HG03064 (cell line): ENCODE results near the gene NIPAL4.

Experiments
- ATAC-seq: cut with Tn5 transposase; IDR thresholded peaks from one replicate; pipeline ENCODE4 v1.9.1; 2021; ENCODE audit warnings: low read depth; ENCODE audit not compliant: unreplicated experiment

The NIPAL4 gene

DNA sequence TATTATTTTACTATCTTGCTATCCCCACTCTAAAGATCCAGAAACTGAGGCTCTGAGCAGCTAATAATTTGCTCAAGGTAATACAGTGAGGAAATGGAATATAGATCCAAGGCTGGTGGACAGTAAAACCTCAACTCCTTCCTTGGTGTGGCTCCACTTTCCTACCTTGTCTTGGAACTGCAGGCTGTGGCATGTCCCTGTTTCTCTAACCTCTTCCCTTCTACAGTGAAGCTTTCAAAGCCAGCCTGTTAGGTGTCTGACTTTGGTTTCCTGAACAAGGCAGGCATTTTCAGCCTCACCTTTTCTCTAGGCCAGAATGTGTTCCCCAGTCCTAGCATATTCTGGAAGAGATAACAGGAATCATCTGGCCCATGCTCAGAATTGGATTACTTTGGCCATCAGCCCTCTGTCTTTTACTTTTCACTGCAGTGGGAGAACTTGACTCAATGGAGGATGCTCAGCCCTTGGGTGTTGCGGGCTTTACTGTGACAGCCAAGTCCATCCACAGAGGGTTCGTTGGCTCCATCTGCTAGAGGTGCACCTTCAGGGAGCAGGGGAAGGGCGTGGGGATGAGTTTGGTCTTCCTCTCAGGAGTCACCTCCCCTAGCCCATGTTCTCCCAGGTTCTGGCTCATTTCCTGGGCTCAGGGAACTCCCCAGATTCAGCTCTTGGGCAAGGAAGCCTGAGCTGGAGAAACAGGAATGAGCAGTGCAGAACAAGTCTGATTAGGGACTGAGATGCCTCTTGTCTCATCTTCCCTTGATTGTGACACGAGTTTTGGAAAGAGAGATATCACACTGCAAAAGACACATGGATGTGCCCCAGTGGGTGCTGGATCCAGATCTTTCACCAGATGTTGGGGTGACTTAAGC lies 1.1 kb downstream of the NIPAL4 start:
- no peak for ATAC-seq

DNA sequence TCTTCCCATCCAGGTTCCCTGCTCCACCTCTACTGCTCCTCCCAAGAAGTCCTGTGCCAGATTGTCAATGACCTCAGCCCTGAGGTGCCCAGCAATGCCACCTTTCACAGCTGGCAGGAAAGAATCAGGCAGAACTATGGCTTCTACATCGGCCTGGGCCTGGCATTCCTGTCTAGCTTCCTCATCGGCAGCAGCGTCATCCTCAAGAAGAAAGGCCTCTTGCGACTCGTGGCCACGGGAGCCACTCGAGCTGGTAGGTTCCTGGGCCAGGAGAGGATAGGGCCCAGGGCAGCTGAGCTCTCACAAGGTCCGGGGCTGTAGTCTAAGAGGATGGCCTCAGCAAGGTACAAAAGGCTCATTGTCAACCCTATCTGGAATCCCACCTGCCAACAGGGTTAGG lies 3.1 kb downstream of the NIPAL4 start:
- ATAC-seq: no peak

DNA sequence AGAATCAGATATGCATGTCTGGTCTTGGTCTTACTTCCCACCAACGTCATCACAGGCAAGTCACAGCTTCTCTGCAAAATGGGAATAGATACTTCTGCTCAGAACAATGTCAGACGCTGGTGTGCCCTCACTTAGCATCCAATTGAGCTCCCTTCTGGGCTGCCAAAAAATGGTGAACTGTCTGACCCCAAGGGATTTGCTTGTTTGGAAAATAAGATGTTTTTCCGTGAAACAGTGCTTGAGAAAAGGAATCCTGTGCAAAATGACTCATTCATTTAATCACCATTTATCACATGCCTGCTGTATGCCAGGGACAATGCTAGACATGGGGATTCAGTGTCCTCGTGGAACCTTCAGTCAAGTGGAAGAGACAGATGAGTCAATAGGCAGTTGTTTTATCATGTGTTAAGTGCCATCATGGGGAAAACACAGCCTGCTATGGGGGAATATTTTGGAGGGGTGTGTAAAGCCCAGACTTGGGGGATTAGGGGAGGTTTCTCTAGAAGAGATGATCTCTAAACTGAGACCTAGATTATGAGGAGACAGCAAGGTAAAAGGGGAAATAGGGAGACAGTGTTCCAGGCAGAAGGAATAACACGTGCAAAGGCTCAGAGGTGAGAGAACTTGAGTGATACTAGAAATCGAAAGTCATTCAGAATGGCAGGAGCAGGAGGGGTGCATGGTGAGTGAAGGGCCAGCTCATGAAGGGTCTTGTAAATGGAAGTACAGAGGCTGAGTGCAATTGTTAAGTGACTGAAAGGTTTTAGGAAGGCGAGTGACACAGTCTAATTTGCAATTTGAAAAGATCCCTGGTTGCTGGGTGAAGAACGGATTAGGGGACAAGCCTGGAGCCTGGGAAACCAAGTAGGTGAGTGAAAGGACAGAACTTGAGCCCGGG lies 3.9 kb downstream of the NIPAL4 start:
- ATAC-seq: no peak

DNA sequence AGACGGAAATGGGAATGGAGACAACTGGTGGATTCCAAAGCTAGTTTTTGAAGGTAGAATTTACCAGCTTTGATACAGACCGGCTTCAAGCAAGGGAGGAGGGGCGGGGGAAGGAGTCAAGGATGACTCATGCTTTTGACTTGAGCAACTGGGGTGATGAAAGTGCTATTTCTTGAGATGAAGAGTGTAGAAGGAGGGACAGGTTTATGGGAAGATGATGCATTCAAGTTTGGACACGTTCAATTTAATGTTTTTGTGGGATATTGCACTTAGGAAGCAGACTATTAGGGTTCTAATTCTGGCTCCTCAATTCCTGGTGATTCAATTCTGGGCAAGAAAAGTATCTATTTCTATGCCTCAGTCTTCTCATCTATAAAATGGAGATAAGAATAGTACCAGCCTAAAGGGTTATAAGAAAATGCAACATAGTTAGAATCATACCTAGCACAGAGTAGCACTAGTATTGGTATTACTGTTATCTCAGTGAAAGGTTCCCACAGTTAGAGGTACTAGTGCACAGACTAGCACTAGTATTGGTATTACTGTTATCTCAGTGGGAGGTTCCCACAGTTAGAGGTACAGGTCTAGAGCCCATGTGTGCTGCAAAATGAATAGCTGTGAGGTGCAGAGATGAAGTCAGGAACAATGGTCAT lies 4.6 kb downstream of the NIPAL4 start:
- ATAC-seq: peak; percentile 70

DNA sequence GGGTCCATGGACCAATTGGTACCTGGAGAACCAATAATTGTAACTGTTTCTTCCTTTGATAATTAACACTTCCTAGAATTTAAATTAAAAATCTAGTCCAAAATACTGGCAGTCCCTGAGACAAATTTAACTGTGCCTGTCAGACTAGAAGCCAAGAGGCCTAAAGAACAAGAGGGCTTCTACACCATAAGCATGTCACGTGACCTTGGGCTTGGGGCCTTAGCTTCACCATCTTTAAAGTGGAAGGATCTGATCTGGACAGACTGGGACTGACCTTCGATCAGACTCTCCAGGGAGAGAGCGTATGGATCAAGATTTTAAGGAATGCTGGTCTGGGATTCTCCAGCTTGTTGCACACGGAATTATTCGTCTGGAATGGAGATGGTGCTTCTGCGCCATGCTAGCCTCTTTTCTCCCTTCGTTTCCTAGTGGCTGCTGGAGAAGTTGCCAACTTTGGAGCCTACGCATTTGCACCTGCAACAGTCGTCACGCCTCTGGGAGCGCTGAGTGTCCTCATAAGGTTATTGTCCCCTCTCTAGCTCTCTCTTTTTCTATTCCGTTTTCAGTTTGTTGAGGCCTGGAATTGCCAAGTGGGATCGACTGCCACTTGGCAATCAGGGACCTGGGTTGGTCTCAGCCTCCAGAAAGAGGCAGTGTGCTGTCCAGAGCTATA lies 8.4 kb downstream of the NIPAL4 start:
- no peak for ATAC-seq

DNA sequence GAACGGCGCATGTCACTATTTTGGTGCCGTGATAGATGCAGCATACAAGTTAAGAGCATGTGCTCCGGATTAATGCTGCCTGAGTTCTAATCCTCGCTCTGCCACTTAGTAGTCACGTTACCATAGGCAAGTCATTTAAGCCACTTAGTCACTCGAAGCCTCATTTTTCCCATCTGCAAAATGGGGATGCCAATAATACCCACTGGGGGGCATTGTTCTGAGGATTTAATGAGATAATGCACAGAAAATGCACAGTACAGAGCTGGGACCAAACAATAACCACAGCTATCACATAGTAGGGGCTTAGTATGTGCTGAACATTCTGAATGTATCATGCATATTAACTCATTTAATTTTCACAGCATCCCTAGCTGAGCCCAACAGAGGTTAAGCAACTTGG lies 9.1 kb downstream of the NIPAL4 start:
- ATAC-seq: no peak

DNA sequence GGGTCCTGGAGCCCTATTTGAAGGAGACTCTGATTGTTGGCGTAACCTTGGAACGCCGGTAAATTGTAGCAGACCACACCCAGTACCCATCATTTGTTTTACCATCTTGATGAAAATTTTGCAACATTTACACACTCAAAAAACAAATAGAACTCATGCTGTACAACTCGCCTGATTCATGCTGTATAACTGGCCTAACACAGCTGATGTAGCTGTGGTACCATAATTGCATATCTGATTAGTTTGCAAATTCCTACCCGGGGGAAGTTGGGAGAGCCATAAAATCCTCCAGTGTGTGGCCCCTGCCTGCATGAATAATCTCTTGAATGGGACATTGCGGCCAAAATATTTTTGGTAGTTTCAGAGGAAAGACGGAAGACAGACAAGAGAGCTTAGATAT lies 9.7 kb downstream of the NIPAL4 start:
- no peak for ATAC-seq

DNA sequence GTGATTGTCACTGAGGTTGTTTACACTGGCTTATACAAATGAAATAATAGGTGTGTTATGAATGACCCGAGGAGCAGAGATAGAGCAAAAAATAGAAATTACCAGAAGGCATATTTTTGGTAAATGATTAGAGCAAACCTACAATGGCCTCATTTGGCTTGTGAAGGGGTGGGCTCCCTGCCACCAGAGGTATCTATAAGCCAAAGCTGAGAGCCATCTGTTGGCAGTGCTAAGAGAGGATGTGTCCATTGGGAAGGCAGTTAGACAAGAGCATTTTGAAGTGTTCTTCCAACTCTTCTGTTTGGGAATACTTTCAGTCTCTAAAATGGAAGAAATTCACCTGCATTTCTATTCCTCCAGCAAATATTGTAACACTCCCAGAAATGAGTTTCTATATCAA lies 10.6 kb downstream of the NIPAL4 start:
- no peak for ATAC-seq

DNA sequence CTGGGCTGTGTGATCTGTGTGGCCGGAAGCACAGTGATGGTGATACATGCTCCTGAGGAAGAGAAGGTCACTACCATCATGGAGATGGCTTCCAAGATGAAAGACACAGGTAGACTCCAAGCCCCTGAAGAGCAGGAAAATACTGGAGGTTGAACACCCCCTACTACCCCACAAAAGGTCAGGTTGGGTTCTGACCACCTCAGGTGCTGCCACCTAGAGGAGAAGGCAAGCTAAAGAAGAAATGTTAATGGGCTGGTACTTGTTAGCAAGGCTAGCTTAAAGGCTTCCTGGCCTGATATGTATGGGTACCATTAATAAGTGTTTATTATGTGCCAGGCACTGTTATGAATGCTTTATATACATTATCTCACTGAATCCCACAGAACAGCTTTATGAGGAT lies 11.7 kb downstream of the NIPAL4 start:
- ATAC-seq: no peak

DNA sequence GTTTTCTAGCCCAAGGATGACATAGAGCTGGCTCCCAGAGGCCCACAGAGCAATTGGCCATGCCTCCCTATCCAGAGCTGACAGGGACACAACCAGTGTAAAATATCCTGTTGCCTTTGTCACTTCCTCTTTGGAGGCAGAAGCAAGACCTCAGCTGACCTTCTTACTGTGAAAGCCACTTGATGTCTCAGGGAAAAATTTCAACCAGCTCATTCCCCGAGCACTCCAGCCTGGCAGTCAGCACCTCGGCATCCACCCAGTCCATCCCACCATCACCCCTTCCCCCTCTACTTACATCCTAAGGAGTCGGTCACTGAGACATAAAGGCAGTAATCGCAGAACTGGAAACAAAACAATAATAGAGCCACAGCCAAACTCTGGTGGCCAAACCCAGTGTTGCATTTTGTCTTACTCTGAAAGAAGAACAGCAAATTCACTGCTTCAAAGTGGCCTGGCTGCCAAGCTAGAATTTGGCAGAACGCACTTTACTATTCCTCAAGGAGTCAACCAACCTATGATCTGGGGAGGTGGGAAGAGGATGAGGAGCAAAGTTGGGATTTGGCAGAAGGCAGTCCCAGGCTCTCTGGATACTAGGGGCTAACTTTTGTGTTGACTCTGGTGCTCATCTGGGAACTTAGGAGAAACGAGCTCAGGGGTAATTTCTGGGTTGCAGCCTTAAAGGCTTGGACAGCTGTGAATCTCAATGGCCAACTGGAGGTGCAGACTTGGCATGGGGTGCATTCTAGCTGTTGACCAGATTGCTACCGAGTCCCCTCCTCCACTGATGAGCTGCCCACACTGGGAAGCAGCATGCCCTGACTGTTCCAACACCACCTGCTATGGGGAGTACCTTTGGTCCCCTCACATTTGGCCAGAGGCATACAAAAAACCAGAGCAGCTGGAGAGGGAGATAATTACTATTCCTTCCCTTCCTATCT lies 13.6 kb downstream of the NIPAL4 start:
- ATAC-seq: no peak

DNA sequence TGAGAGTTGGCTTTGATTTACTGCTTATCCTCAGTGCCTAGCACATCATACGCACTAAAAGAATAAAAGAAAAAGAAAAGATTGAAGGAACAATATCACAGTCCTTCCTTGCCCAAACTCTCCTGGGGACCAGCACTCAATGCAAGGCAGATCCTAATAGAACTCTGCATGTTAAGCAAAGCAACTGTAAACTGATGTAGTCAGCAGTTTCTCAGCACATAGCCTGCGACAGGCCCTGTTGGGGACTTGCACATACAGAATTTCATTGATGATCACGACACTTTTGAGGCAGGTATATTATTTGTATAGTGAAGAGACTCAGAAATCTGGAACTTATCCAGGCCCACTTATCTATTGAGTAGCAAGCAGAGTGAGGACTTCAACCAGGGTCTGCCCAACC lies 15.4 kb downstream of the NIPAL4 start:
- ATAC-seq: no peak

DNA sequence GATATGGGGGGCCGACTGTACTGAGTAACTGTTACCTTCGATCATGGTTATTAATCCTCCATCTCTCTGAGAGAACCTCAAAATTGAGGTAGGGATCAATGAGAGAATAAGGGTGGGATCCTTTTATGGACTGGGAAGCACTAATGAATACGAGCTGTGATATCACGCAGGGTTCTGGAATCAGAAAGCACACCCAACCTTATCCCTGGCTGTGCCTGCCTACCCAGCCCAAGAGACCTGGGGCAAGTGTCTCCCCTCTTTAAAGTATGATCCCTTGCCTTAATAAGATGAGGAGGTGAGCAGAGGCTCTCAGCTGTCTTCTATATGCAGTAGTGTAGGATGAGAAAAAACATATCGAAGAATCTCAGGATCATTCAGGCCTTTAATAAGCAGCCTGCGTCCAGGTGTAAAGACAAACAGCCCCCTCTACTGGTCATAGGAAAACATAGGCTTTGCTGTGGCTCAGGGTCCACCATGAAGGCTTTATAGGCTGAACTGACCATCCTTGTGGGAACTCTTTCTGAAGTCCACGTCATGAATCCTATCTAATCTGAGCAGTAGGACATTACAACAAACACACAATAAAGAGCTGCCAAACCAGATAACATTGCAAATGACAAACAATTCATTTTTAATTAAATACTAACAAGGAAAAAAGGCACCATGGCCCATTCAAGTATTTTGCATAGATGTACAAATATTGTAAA lies 16.8 kb downstream of the NIPAL4 start:
- no peak for ATAC-seq

DNA sequence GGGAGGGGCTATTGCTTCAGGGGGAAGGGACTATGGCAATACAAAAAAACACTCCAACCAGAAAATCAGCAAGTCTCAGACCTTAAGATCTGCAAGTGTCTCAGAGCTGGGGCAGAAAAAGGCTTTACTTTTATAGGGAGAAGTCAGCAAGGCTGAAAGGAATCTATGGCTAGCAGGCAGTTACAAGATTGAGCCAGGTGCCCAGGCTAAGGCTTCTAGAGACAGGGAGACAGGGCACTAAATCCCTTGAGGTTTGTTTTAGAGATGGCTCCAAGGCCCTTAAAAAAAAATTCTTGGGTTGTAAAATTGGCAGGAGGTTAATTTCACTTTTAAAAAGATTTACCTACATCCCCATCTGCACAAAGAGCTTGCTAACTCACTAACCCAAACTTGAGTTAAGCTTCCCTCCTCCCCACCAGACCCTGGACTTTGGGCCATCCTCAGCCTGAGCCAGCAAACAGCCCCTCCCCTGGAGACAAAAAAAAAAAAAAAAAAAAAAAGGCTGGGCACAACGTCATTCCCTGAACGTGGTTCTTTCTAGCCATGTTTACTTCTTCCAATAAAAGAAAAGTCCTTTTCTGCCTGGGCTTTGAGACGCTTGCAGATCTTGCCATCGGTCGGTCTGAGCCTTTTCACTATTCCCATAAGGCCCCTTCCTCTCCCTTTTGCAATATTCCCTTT lies 17.9 kb downstream of the NIPAL4 start:
- ATAC-seq: no peak

DNA sequence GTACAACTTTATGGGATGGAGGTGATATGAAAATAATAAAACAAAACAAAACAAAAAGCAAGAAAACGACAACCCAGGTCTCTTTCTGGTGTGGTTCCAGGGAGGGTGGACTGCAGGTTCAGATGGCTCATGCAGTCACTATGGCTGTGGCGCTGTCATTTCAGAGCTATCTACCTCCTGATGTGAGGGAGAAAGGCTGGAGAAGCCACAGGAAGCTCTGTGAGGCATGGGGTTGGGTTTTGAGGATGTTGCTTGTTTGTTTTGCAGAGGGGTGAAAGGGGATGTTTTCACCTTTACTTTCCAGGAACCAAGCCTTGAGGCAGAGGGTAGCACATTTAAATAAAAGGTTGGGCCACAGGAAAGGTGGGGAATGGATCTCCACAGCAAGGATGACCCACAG lies 18.7 kb downstream of the NIPAL4 start:
- ATAC-seq: no peak

DNA sequence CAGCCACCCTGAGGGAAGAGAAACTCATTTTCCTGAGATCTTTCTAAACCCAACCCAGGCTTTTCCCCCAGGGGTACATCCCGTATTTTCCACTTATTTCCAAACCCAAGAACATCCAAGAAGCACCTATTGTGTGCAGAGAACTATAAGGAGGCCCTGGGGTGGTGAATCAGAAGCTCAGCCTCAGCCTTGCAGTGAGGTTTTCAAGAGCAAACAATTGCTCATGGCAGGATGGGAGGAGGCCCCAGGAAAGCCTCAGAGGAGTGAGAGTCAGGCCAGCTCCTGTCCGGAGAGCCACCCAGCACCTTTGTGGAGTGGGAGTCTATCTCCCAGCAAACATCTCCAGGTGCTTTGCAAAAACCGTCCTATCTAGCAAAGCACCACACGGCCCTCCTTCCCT lies 19.2 kb downstream of the NIPAL4 start:
- ATAC-seq: no peak

DNA sequence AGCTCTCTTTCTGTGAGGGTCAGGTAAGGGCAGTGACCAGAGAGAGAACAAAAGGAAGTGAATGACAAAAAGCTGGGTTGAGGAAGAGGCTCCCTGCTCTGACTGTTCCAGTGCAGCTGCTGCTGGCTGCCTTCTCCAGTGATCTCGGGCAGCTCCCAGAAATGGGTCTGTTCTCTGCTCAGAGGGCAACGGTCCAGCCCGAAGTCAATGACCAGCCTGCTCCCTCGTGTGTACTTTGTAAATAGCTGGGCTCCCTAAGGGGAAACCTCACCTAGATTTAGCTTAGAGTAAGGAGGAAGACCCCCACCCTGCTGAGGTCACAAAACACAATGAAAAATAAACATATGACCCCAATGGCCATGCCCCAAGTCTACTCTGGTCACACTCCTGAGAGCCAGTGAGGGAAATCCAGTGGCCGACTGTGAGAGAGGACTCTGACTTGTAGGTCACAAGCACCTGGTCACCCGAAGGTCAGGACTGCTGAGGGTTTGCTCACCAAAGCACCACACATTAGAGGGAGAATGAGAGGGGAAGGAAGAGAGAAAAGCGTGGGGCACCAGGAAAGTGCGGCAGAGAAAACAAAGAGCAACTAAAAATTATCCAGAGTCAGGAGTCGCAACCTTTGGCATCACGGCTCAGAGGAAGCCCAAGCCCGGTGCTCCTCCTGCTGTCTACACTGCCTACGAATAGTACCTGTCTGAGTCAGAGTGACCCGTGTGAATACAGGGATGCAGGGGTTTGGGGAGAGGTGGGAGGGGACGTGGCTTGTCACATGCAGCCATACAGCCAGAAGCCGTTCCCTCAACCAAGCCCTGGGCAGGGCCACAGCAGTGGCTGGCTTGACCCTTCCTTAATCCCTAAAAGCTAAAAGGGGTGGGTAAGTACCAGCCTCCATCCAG lies 19.8 kb downstream of the NIPAL4 start:
- no peak for ATAC-seq

DNA sequence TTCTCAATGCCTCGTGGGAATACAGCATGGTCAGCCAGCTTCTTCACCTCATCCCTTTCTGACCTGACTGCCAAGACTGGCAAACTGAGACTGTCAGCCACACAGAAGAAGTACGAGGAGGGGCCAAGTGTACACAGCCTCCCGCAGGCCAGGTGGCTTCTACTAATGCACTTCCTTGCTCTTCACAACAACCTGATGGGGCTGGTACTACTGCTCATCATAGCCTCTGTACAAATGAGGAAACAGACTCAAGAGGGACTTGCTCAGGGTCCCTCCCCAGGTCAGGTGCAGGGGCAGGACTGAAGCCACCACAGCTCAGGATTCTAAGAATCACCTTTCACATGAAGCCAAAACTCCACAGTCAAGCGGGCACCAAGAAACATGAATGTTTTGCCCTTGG lies 21.3 kb downstream of the NIPAL4 start:
- ATAC-seq: no peak
